ENCODE measurements around the gene FOXP1.

FOXP1 gene

DNA sequence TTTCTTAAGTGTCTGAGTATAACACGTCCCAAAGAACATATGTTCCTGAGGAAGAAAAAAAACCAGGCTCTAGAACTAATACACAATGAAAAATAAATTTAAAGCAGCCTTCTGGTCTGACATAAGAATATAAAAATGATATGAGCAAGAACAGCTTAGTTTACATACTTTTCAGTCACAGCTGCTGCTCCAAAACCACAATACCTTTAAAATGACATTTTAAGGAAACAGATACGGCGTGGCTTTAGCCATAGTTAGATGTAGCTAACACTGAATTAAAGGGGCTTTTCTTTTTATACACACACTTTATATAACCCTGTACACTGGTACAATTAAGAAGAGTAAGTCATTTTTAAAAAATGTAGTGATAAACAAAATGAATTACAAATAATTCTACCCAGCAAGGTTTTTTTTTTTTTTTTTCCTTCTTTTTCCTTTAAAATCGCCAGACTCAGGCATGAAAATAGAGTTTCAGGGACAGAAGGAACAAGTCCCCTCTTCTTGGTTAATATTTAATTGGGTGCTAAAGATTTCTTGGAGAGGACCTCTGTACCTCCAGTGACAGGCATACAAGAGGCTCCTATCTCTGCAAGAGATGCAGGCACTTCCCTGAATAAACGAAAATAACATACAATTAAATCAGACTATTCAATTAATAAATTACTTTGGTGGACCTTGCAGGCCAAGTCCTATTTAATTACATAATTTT, 265.6 kb downstream of the FOXP1 start (continued):
- TF ChIP-seq TSHZ2 (CRISPR knock-in tag; IDR thresholded peaks at IDR 0.05): no peak

GRCh38 chr3:71317140-71317539, 266.4 kb downstream of the FOXP1 start:
- no peak for ATAC-seq
- TF ChIP-seq CREB5 (CRISPR knock-in tag; IDR thresholded peaks at IDR 0.05; ENCODE audit: low read depth): no peak
- no peak for TF ChIP-seq BACH2 (CRISPR knock-in tag; IDR thresholded peaks at IDR 0.05; ENCODE audit: borderline replicate concordance)
- TF ChIP-seq ZNF565 (CRISPR knock-in tag; conservative IDR thresholded peaks at IDR 0.05; ENCODE audit: low read depth): no peak
- no peak for TF ChIP-seq OSR1 (CRISPR knock-in tag; IDR thresholded peaks at IDR 0.05)
- TF ChIP-seq CSDC2 (CRISPR knock-in tag; IDR thresholded peaks at IDR 0.05): no peak
- no peak for TF ChIP-seq ARNTL (CRISPR knock-in tag; IDR thresholded peaks at IDR 0.05; ENCODE audit: borderline replicate concordance, low read depth)
- no peak for TF ChIP-seq ESRRG (CRISPR knock-in tag; IDR thresholded peaks at IDR 0.05)

- TF ChIP-seq ZNF8 (CRISPR knock-in tag; IDR thresholded peaks at IDR 0.05): no peak
- no peak for TF ChIP-seq BACH2 (CRISPR knock-in tag; IDR thresholded peaks at IDR 0.05; ENCODE audit: borderline replicate concordance)
- no peak for TF ChIP-seq TCF4 (CRISPR knock-in tag; IDR thresholded peaks at IDR 0.05; ENCODE audit: borderline replicate concordance)
- no peak for TF ChIP-seq SNAI2 (CRISPR knock-in tag; IDR thresholded peaks at IDR 0.05)
- TF ChIP-seq ZNF565 (CRISPR knock-in tag; conservative IDR thresholded peaks at IDR 0.05; ENCODE audit: low read depth): no peak
- no peak for TF ChIP-seq ZFP30 (CRISPR knock-in tag; IDR thresholded peaks at IDR 0.05)
- no peak for TF ChIP-seq ESRRG (CRISPR knock-in tag; IDR thresholded peaks at IDR 0.05)
- TF ChIP-seq CREB5 (CRISPR knock-in tag; IDR thresholded peaks at IDR 0.05; ENCODE audit: low read depth): no peak
- TF ChIP-seq, protein P1, sequence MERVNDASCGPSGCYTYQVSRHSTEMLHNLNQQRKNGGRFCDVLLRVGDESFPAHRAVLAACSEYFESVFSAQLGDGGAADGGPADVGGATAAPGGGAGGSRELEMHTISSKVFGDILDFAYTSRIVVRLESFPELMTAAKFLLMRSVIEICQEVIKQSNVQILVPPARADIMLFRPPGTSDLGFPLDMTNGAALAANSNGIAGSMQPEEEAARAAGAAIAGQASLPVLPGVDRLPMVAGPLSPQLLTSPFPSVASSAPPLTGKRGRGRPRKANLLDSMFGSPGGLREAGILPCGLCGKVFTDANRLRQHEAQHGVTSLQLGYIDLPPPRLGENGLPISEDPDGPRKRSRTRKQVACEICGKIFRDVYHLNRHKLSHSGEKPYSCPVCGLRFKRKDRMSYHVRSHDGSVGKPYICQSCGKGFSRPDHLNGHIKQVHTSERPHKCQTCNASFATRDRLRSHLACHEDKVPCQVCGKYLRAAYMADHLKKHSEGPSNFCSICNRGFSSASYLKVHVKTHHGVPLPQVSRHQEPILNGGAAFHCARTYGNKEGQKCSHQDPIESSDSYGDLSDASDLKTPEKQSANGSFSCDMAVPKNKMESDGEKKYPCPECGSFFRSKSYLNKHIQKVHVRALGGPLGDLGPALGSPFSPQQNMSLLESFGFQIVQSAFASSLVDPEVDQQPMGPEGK (CRISPR knock-in tag; IDR thresholded peaks at IDR 0.05; ENCODE audit: borderline replicate concordance): no peak
- TF ChIP-seq ISL1 (CRISPR knock-in tag; IDR thresholded peaks at IDR 0.05): no peak
- no peak for TF ChIP-seq GLIS3 (CRISPR knock-in tag; IDR thresholded peaks at IDR 0.05)
- no peak for TF ChIP-seq PPARA (CRISPR knock-in tag; IDR thresholded peaks at IDR 0.05; ENCODE audit: borderline replicate concordance)
- TF ChIP-seq CSDC2 (CRISPR knock-in tag; IDR thresholded peaks at IDR 0.05): no peak
- no peak for TF ChIP-seq TSHZ2 (CRISPR knock-in tag; IDR thresholded peaks at IDR 0.05)
- TF ChIP-seq ZC3H10 (CRISPR knock-in tag; IDR thresholded peaks at IDR 0.05): no peak
- TF ChIP-seq RARB (CRISPR knock-in tag; IDR thresholded peaks at IDR 0.05): no peak
- TF ChIP-seq OSR1 (CRISPR knock-in tag; IDR thresholded peaks at IDR 0.05): no peak
- TF ChIP-seq TOX (CRISPR knock-in tag; IDR thresholded peaks at IDR 0.05; ENCODE audit: borderline replicate concordance): no peak
- TF ChIP-seq CSRNP3 (CRISPR knock-in tag; IDR thresholded peaks at IDR 0.05): no peak
- no peak for ATAC-seq
These were observed 267.3 kb downstream of the FOXP1 start for GRCh38 chr3:71316066-71316777.

Data from SK-N-SH treated with all-trans-retinoic acid at 6 μM for 48 hours (cell line).